Progenitor cell of endocrine pancreas (in vitro differentiated cells): Measurements from ENCODE around the gene CIB4. TPM values are rescaled to one million over a fixed set of nuclear protein-coding genes. Genes with fewer than 3 reads are reported as not detected.

Source experiments
- DNase-seq: peaks from one replicate; pipeline ENCODE4 v3.0.0; 2021; ENCODE audit warnings: low spot score; ENCODE audit not compliant: unreplicated experiment
- H3K27ac Mint-ChIP-seq: 2 replicates; pipeline ENCODE4 v1.8.0; 2021; ENCODE audit warnings: mild to moderate bottlenecking, moderate library complexity, mixed read lengths
- H3K27me3 Mint-ChIP-seq: 2 replicates; pipeline ENCODE4 v1.8.0; 2021; ENCODE audit warnings: mixed read lengths
- H3K36me3 Mint-ChIP-seq: 2 replicates; pipeline ENCODE4 v1.8.0; 2022; ENCODE audit warnings: mixed read lengths; ENCODE audit not compliant: insufficient read depth
- H3K4me1 Mint-ChIP-seq: 2 replicates; pipeline ENCODE4 v1.8.0; 2021; ENCODE audit warnings: low read depth, mixed read lengths
- H3K4me3 Mint-ChIP-seq: 2 replicates; pipeline ENCODE4 v1.8.0; 2021; ENCODE audit warnings: low read depth, mild to moderate bottlenecking, moderate library complexity, mixed read lengths
- H3K9me3 Mint-ChIP-seq: 2 replicates; pipeline ENCODE4 v1.8.0; 2021; ENCODE audit warnings: low read depth, mixed read lengths
- total RNA-seq: library from RNA; stranded (reverse); gene quantifications from 2 replicates; pipeline ENCODE4 v1.2.1, GENCODE V29; 2021
- TF ChIP-seq, protein P1 (sequence below): fragments of 200-600 bp; sonication (generic); IDR thresholded peaks from one replicate; pipeline ENCODE4 v1.5.0; 2021; ENCODE audit warnings: antibody characterized with exemption, mild to moderate bottlenecking; ENCODE audit not compliant: unreplicated experiment

The CIB4 gene
- total RNA-seq, 1 donor from 2014 or later = not detected

DNA sequence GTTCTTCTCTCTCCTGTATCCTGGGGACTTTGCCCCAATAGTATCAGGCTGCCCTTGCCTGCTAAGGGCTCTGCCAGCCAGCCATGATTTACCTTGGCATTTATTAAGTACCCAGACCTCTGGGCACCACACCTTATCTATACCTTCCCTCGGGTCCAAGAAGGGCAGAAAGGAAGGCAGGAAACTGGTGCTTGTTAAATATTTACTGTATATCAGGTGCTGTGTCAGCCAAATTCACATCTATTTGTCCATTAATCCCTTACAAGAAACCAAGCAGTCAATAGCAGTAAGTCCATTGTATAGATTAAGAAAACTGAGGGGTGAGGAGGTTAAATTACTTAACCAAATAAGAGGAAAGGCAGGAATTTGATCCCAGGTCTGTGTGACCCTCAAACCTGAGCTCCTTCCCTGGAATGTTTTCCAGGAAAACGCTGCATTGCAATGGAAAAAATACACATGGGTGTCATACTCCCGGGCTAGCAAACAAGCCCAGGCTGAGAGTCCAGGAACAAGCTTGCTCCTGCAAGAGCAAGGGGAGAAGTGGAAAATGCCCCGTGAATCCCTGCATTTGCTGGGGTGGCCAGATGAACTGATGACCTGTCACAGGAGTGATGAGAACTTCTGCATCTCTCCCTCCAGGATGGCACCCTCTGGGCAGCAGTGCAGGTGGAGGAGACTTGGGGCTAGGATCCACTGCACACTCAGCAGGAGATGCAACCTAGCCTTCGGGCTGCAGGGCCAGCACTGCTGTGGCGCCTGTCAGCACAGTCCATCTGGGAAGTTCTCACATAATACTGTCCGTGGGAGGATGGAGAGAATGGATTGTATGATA, 30.4 kb downstream of the CIB4 start:
- H3K36me3 Mint-ChIP-seq = no peaks in the 10 kb centered on the region
- H3K4me3 Mint-ChIP-seq = no peak overlapping the region
- DNase-seq = no peak
- H3K27ac Mint-ChIP-seq = no peak overlapping the region
- H3K9me3 Mint-ChIP-seq = no peaks in the 10 kb centered on the region
- peaks cover 8% of the 10 kb centered on the region for H3K27me3 Mint-ChIP-seq
- peaks cover 53% of the 10 kb centered on the region for H3K4me1 Mint-ChIP-seq
- TF ChIP-seq, protein P1, sequence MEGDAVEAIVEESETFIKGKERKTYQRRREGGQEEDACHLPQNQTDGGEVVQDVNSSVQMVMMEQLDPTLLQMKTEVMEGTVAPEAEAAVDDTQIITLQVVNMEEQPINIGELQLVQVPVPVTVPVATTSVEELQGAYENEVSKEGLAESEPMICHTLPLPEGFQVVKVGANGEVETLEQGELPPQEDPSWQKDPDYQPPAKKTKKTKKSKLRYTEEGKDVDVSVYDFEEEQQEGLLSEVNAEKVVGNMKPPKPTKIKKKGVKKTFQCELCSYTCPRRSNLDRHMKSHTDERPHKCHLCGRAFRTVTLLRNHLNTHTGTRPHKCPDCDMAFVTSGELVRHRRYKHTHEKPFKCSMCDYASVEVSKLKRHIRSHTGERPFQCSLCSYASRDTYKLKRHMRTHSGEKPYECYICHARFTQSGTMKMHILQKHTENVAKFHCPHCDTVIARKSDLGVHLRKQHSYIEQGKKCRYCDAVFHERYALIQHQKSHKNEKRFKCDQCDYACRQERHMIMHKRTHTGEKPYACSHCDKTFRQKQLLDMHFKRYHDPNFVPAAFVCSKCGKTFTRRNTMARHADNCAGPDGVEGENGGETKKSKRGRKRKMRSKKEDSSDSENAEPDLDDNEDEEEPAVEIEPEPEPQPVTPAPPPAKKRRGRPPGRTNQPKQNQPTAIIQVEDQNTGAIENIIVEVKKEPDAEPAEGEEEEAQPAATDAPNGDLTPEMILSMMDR = no peak

DNA sequence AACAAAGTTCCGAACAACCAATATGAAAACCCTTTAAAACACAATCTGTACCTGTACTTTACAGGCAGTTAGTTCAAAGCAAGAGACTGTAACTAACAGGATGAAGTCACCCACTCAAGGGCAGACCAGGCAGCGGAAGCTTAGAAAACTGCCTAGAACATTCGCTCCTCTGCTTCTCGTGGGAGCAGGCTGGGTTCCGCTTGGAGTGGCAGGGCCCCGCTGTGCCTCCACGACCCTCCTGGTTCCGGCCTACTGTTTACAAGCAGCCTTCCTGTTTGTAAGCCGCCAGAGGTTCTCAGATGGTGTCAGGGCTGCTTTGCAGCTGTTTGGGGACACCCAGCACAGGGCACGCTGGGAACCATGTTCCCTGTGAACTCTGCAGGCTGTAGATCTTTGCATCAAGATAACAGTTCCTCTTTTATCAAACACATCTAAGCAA, 31.3 kb downstream of the CIB4 start:
- Mint-ChIP-seq H3K4me1 (peaks cover 53% of the 10 kb centered on the region), H3K36me3 (no peaks in the 10 kb centered on the region), H3K4me3 (no peak overlapping the region), H3K27ac (peak overlapping the region; percentile 74), H3K9me3 (no peaks in the 10 kb centered on the region), H3K27me3 (peaks cover 6% of the 10 kb centered on the region)
- DNase-seq = no peak
- TF ChIP-seq, protein P1 = no peak

DNA sequence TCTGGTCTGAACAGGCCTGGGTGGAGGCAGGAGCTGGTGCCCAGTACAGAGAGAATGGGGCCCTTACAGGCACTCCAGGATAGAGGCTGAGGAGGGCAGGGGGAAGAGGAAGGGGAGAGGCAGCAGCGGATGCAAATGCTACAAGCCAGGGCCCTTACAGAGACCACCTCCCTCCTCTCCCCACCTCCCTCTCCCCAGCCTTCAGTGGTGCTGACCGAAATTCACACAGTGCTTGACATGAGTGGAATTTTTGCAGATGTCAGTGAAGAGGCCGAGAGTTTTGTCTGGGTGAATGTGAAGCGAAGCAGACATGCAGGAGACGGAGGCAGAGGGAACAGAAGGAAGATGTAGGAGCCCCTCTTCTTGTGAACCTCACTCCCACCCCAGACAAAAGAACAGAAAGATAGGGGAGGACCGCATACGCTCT, 31.9 kb downstream of the CIB4 start:
- peaks cover 47% of the 10 kb centered on the region for H3K4me1 Mint-ChIP-seq
- H3K9me3 Mint-ChIP-seq = no peaks in the 10 kb centered on the region
- no peaks in the 10 kb centered on the region for H3K36me3 Mint-ChIP-seq
- peak overlapping the region; percentile 8 for H3K27ac Mint-ChIP-seq
- no peak overlapping the region for H3K4me3 Mint-ChIP-seq
- TF ChIP-seq, protein P1 = no peak
- H3K27me3 Mint-ChIP-seq = peaks cover 5% of the 10 kb centered on the region
- no peak for DNase-seq

DNA sequence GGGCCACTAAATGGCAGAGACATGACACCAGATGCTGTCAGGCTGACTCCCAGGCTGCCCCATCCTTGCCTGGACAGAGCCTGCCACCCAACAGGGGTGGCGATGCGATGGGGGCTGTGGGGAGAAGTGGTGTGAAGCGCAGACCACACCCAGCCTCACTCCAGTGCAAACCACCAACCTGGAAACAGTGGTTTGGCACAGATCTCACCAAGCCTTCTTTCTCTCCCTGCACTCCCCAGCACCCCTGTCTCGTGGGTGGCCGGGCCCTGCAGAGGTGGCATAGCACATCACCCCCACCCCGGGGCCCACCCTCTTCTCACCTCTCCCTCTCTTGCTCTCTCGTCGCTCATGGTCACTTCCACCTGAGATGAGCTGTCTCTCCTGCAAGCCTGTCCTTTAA, 32.6 kb downstream of the CIB4 start:
- peaks cover 42% of the 10 kb centered on the region for H3K4me1 Mint-ChIP-seq
- no peak overlapping the region for H3K27ac Mint-ChIP-seq
- H3K9me3 Mint-ChIP-seq = no peaks in the 10 kb centered on the region
- no peaks in the 10 kb centered on the region for H3K36me3 Mint-ChIP-seq
- TF ChIP-seq, protein P1 = no peak
- DNase-seq = no peak
- peaks cover 5% of the 10 kb centered on the region for H3K27me3 Mint-ChIP-seq
- H3K4me3 Mint-ChIP-seq = no peak overlapping the region

DNA sequence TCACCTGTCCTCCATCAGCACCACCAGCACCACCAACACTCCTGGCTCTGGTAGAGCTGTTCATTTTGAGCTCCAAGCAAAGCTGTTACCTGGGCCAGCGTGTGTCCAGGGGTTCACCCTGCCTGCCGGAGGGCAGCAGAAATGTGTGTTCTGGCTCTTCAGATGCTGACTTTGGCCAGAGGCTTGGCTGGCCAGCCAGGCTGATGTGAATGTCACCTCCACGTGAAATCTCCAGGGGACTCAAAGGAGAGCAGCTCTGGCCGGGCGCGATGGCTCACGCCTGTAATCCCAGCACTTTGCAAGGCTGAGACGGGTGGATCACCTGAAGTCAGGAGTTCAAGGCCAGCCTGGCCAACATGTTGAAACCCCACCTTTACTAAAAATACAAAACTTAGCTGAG, 33.5 kb downstream of the CIB4 start:
- DNase-seq = no peak
- TF ChIP-seq, protein P1 = no peak
- H3K4me1 Mint-ChIP-seq = peaks cover 39% of the 10 kb centered on the region

More for the DNA sequence above, 33.5 kb downstream of the CIB4 start:
- no peaks in the 10 kb centered on the region for H3K36me3 Mint-ChIP-seq
- H3K4me3 Mint-ChIP-seq = no peak overlapping the region
- H3K27ac Mint-ChIP-seq = no peak overlapping the region
- H3K27me3 Mint-ChIP-seq = peaks cover 5% of the 10 kb centered on the region
- no peaks in the 10 kb centered on the region for H3K9me3 Mint-ChIP-seq
